ENCODE results near the gene GRM3. TPM values are rescaled to one million over a fixed set of nuclear protein-coding genes. Genes with fewer than 3 reads are reported as not detected.

Gene GRM3
- total RNA-seq, 6 experiments from 2014 or later = not detected

DNA sequence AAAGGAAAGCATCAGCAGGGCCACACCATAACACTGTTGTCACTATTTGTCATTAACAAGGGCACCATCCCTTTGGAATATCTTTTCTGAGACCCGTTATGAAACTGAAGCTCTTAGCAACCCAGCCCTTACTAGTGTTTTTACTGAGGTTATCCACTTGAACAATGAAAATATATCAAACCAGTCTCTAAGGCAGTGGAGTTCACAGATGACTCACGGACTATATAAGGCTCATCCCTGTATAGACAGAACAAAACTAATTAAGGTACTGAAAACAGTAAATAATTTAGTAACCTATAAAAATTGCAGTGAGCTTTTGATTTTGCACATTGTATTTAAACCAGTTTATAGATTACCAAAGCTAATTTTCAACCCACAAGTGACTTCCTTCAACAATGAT lies 219.7 kb downstream of the GRM3 start:
- no peak for DNase-seq
- TF ChIP-seq CTCF (IDR thresholded peaks at IDR 0.05) = no peak
- no peaks in the 10 kb centered on the region for H3K4me1 Mint-ChIP-seq (ENCODE audit: low read depth)
- H3K27me3 Mint-ChIP-seq (ENCODE audit: insufficient read depth) = peaks cover 1% of the 10 kb centered on the region; the same call in 1 of the 2 replicates
- peaks cover 28% of the 10 kb centered on the region for H3K9me3 Mint-ChIP-seq
- no peak overlapping the region for H3K4me3 Mint-ChIP-seq
- no peaks in the 10 kb centered on the region for H3K36me3 Mint-ChIP-seq (ENCODE audit: low read depth)
- no peak overlapping the region for H3K27ac Mint-ChIP-seq

DNA sequence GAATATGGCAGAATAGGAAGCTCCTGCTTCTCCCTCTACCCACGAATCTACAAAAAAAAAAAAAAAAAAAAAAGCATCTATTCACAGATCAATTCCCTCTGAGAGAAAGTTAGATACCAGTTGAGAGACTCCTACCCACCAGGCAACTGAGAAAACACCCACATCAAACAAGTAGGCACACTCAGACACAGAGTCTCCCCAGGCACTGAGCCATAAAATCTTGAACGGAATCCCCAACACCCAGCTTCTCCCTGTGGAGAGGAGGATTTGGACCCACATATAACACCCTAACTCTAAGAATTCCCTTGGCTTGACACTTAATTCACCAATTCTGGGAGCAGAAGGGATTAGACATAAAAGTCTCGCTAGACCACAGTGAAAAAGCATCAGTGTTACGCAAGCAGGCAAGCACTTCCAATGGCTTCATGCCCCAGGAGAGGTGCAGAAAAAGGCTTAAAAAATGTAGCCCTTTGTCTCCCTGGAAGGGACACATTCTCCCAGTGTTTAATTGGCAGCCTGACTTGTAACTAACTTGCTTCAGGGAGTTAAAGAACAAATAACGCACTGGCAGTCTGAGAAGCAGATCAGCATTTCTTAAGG lies 223.6 kb downstream of the GRM3 start:
- H3K4me1 Mint-ChIP-seq (ENCODE audit: low read depth) = no peaks in the 10 kb centered on the region
- no peak overlapping the region for H3K27ac Mint-ChIP-seq
- peaks cover 1% of the 10 kb centered on the region; the same call in 1 of the 2 replicates for H3K27me3 Mint-ChIP-seq (ENCODE audit: insufficient read depth)
- H3K4me3 Mint-ChIP-seq = no peak overlapping the region
- H3K36me3 Mint-ChIP-seq (ENCODE audit: low read depth) = no peaks in the 10 kb centered on the region
- no peak for TF ChIP-seq CTCF (IDR thresholded peaks at IDR 0.05)
- no peak for DNase-seq
- H3K9me3 Mint-ChIP-seq = peaks cover 28% of the 10 kb centered on the region

GRCh38 chr7:86876146-86876545 lies 232.4 kb downstream of the GRM3 start:
- H3K27me3 Mint-ChIP-seq (ENCODE audit: insufficient read depth) = no peaks in the 10 kb centered on the region
- DNase-seq = no peak
- H3K4me3 Mint-ChIP-seq = no peak overlapping the region
- no peak overlapping the region for H3K27ac Mint-ChIP-seq
- no peak for TF ChIP-seq CTCF (IDR thresholded peaks at IDR 0.05)
- peaks cover 20% of the 10 kb centered on the region for H3K9me3 Mint-ChIP-seq
- H3K4me1 Mint-ChIP-seq (ENCODE audit: low read depth) = no peaks in the 10 kb centered on the region
- no peaks in the 10 kb centered on the region for H3K36me3 Mint-ChIP-seq (ENCODE audit: low read depth)

- Mint-ChIP-seq H3K9me3 (peaks cover 21% of the 10 kb centered on the region), H3K4me3 (no peak overlapping the region), H3K36me3 (ENCODE audit: low read depth) (no peaks in the 10 kb centered on the region), H3K27ac (no peak overlapping the region), H3K27me3 (ENCODE audit: insufficient read depth) (no peaks in the 10 kb centered on the region), H3K4me1 (ENCODE audit: low read depth) (no peaks in the 10 kb centered on the region)
- no peak for TF ChIP-seq CTCF (IDR thresholded peaks at IDR 0.05)
- no peak for DNase-seq
Measured at GRCh38 chr7:86884152-86884551, 240.4 kb downstream of the GRM3 start.

DNA sequence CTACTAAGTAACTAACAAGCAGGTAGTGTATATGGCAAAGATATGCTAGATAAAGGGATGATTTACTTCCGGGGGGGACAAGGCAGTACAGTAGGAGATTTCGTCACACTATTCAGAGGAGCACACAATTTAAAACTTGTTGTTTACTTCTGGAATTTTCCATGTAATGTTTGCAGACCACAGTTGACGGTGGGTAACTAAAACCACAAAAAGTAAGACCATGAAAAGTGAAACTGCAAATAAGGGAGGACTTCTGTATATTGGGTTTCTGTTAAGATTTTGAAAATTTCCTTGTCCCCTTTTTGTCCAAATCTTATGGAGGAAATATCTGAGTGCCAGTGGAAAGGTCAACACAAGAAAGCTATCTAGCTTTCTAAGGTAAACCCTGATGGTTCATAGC lies 245.8 kb downstream of the GRM3 start:
- no peak for TF ChIP-seq CTCF (IDR thresholded peaks at IDR 0.05)
- peaks cover 17% of the 10 kb centered on the region for H3K9me3 Mint-ChIP-seq

GRCh38 chr7:86898171-86898570 lies 254.5 kb downstream of the GRM3 start:
- H3K4me3 Mint-ChIP-seq = no peak overlapping the region
- no peaks in the 10 kb centered on the region for H3K36me3 Mint-ChIP-seq (ENCODE audit: low read depth)
- TF ChIP-seq CTCF (IDR thresholded peaks at IDR 0.05) = no peak
- DNase-seq = no peak
- H3K9me3 Mint-ChIP-seq = no peaks in the 10 kb centered on the region
- no peaks in the 10 kb centered on the region for H3K27me3 Mint-ChIP-seq (ENCODE audit: insufficient read depth)
- no peaks in the 10 kb centered on the region for H3K4me1 Mint-ChIP-seq (ENCODE audit: low read depth)
- H3K27ac Mint-ChIP-seq = no peak overlapping the region

More for the DNA sequence above, 245.8 kb downstream of the GRM3 start:
- H3K36me3 Mint-ChIP-seq (ENCODE audit: low read depth) = no peaks in the 10 kb centered on the region
- H3K27me3 Mint-ChIP-seq (ENCODE audit: insufficient read depth) = no peaks in the 10 kb centered on the region
- H3K4me3 Mint-ChIP-seq = no peak overlapping the region
- H3K4me1 Mint-ChIP-seq (ENCODE audit: low read depth) = no peaks in the 10 kb centered on the region
- DNase-seq = no peak
- no peak overlapping the region for H3K27ac Mint-ChIP-seq

Data from HFFc6 (cell line).